ENCODE results near the gene CATSPER1. TPM values are rescaled to one million over a fixed set of nuclear protein-coding genes. Genes with fewer than 3 reads are reported as not detected.
"Not testable (repeated sequence)": the region's sequence is repeated elsewhere in the genome, so short reads cannot be mapped to it uniquely, and the experiment has no call there.

Gene CATSPER1
- total RNA-seq, 1 donor from 2014 or later = not detected

- ATAC-seq = peak; percentile 93
Observed at GRCh38 chr11:66051766-66052663, 25.7 kb upstream of the CATSPER1 start, which contains the start of gene SF3B2. TSS of gene SF3B2 (plus strand) at chr11:66052364. CDS start at chr11:66052385, 21 bp downstream.

GRCh38 chr11:66051371-66051765 is 25.1 kb upstream of the CATSPER1 start:
- DNase-seq (ENCODE audit: low spot score) (no peak), ATAC-seq (no peak)

More at GRCh38 chr11:66051766-66052663, 25.7 kb upstream of the CATSPER1 start, which contains the start of gene SF3B2:
- DNase-seq (ENCODE audit: low spot score) = peak; percentile 99

- no peak for ATAC-seq
- no peak for DNase-seq (ENCODE audit: low spot score)
Observed at GRCh38 chr11:66050581-66051231, 24.4 kb upstream of the CATSPER1 start.

GRCh38 chr11:66048547-66049323 is 22.5 kb upstream of the CATSPER1 start, which contains the start of gene GAL3ST3:
TSS of gene GAL3ST3 (minus strand) at chr11:66049161. CDS start at chr11:66045415, 3,746 bp downstream.
- no peak for ATAC-seq
- no peak for DNase-seq (ENCODE audit: low spot score)

GRCh38 chr11:66047541-66048365 is 21.5 kb upstream of the CATSPER1 start:
- ATAC-seq (no peak), DNase-seq (ENCODE audit: low spot score) (no peak)

- DNase-seq (ENCODE audit: low spot score) (no peak), ATAC-seq (no peak)
Observed at GRCh38 chr11:66046901-66047300, 20.6 kb upstream of the CATSPER1 start.

- DNase-seq (ENCODE audit: low spot score) (peak; percentile 73), ATAC-seq (peak; percentile 94)
Observed at GRCh38 chr11:66045177-66045639, 18.9 kb upstream of the CATSPER1 start.

- ATAC-seq (no peak), DNase-seq (ENCODE audit: low spot score) (no peak)
Observed at GRCh38 chr11:66044757-66045156, 18.5 kb upstream of the CATSPER1 start.

GRCh38 chr11:66042996-66043906 is 17.0 kb upstream of the CATSPER1 start:
- ATAC-seq (no peak), DNase-seq (ENCODE audit: low spot score) (no peak)

GRCh38 chr11:66042227-66042995 is 16.1 kb upstream of the CATSPER1 start:
- ATAC-seq (no peak), DNase-seq (ENCODE audit: low spot score) (no peak)

- no peak for DNase-seq (ENCODE audit: low spot score)
- ATAC-seq = no peak
Observed at GRCh38 chr11:66039765-66040164, 13.5 kb upstream of the CATSPER1 start.

- DNase-seq (ENCODE audit: low spot score) = no peak
- no peak for ATAC-seq
Observed at GRCh38 chr11:66037327-66037726, 11.0 kb upstream of the CATSPER1 start.

- DNase-seq (ENCODE audit: low spot score) = no peak
- no peak for ATAC-seq
Observed at GRCh38 chr11:66036334-66036710, 10.0 kb upstream of the CATSPER1 start.

- DNase-seq (ENCODE audit: low spot score) (no peak), ATAC-seq (no peak)
Observed at GRCh38 chr11:66035653-66036333, 9.5 kb upstream of the CATSPER1 start.

GRCh38 chr11:66032957-66033735 is 6.9 kb upstream of the CATSPER1 start:
- ATAC-seq (no peak), DNase-seq (ENCODE audit: low spot score) (no peak)

- DNase-seq (ENCODE audit: low spot score); ATAC-seq: not testable (repeated sequence)
Observed at GRCh38 chr11:66023186-66023440, 3.2 kb downstream of the CATSPER1 start.
